Activated naive CD4-positive, alpha-beta T cell treated with anti-CD3 and anti-CD28 coated beads, Interleukin-2, amount 50 U/mL, for 24 hours (primary cell): ENCODE measurements around the gene TPO.

Source experiments
- H3K27ac Mint-ChIP-seq: one replicate; pipeline ENCODE4 v1.8.0; 2021; ENCODE audit warnings: mild to moderate bottlenecking, mixed read lengths
- H3K27me3 Mint-ChIP-seq: one replicate; pipeline ENCODE4 v1.8.0; 2021; ENCODE audit warnings: mixed read lengths
- H3K36me3 Mint-ChIP-seq: one replicate; pipeline ENCODE4 v1.8.0; 2021; ENCODE audit warnings: mixed read lengths
- H3K4me1 Mint-ChIP-seq: one replicate; pipeline ENCODE4 v1.8.0; 2021; ENCODE audit warnings: mixed read lengths
- H3K4me3 Mint-ChIP-seq: one replicate; pipeline ENCODE4 v1.8.0; 2021; ENCODE audit warnings: mild to moderate bottlenecking, mixed read lengths
- H3K9me3 Mint-ChIP-seq: one replicate; pipeline ENCODE4 v1.8.0; 2021; ENCODE audit warnings: mixed read lengths

TPO gene

DNA sequence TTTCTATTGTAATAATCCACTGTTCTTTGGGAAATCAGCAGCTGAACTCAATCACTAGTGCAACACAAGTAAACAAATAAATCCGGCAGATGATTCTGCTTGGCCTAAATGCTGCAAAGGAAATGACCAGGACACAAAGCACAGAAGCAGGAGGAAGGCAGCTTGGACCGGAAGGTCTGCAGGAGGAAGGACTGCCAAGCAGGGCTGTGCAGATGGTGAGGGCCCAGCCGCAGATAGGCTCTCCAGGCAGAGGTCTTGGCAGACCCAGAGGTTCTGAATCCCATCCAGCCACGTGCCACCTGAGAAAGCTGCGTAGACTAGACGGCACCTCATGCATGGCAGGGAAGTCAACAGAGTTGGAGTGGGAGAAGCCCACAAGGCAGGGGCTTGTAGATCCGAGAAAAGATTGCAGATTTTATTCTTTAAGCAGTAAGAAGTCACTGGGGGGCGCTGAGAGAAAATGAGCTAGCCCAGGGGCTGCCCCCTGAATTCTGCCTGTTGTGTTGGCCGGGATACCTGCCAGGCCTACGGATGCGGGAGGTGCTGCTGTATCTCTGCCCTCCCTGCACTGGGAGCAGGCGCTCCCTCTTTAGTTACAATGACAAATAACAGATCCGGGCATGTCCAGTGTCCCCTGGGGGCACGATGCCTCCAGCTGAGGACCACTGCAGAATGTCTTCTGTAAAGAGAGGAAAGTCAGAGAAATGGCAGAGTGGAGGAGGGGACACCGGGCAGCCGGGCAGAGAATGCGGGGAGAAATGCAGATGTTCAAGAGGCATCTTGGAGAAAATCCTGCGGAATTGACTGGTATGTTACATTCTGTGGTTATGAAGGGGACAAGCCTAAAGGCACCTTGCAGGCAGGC, 177.6 kb downstream of the TPO start:
- Mint-ChIP-seq H3K36me3 (no peaks in the 10 kb centered on the region), H3K27me3 (peaks cover 7% of the 10 kb centered on the region), H3K4me3 (no peak overlapping the region), H3K9me3 (no peaks in the 10 kb centered on the region), H3K4me1 (no peaks in the 10 kb centered on the region), H3K27ac (no peak overlapping the region)

DNA sequence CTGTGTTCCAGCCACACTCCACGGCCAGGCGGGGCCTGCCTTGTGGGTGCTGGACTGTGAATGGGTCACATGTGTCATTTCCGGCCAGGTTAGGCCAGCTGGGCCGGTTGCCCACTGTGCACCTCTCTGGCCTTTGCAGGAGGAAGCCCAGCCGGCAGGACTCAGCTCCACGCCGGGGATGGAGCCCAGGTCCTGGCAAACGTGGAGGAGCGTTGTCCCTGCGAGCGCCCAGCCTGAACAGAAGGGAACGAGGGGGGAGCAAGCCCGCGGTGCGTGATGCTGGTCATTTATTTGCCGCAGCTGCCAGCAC, 178.2 kb downstream of the TPO start:
- Mint-ChIP-seq H3K4me1 (no peaks in the 10 kb centered on the region), H3K27ac (no peak overlapping the region), H3K4me3 (no peak overlapping the region), H3K9me3 (no peaks in the 10 kb centered on the region), H3K27me3 (peaks cover 7% of the 10 kb centered on the region), H3K36me3 (no peaks in the 10 kb centered on the region)
